Left ventricle myocardium inferior (tissue), 1 donor: ENCODE results near the gene PCDHB12. TPM values are rescaled to one million over a fixed set of nuclear protein-coding genes. Genes with fewer than 3 reads are reported as not detected.

Experiments
- DNase-seq: peaks from one replicate; pipeline ENCODE4 v3.0.0-alpha.2; 2020
- H3K27ac ChIP-seq: fragments of 200-600 bp; replicated peaks from 2 replicates; pipeline ENCODE4 v1.8.0; 2021
- H3K27me3 ChIP-seq: fragments of 200-600 bp; 2 replicates; pipeline ENCODE4 v1.8.0; 2021; ENCODE audit warnings: low read depth
- H3K36me3 ChIP-seq: fragments of 200-600 bp; 2 replicates; pipeline ENCODE4 v1.8.0; 2021
- H3K4me1 ChIP-seq: fragments of 200-600 bp; 2 replicates; pipeline ENCODE4 v1.8.0; 2021
- H3K4me3 ChIP-seq: fragments of 200-600 bp; 2 replicates; pipeline ENCODE4 v1.8.0; 2021; ENCODE audit warnings: mild to moderate bottlenecking, moderate library complexity
- H3K9me3 ChIP-seq: fragments of 200-600 bp; replicated peaks from 2 replicates; pipeline ENCODE4 v1.8.0; 2021
- intact Hi-C: fragments of 100-400 bp; cut with micrococcal nuclease; formaldehyde crosslinking; loops from one replicate; pipeline ENCODE4 v1.11.0; 2022
- total RNA-seq: library from RNA; stranded (reverse); fragmentation: NEBNext Ultra II Directional; extraction: Animal tissue kit (Norgen Biotek cat#: 25700); gene quantifications from one replicate; pipeline ENCODE4 v1.2.1, GENCODE V29; 2021
- TF ChIP-seq, protein P1 (sequence below): fragments of 200-600 bp; IDR thresholded peaks from 2 replicates; pipeline ENCODE4 v1.8.0; 2021; ENCODE audit warnings: antibody characterized with exemption, mild to moderate bottlenecking, borderline replicate concordance
- donor health status: DM: no; HTN: yes; CAD: no; lungs with severe emphysema.

The PCDHB12 gene
- total RNA-seq, 1 donor from 2014 or later = 0.69 TPM

DNA sequence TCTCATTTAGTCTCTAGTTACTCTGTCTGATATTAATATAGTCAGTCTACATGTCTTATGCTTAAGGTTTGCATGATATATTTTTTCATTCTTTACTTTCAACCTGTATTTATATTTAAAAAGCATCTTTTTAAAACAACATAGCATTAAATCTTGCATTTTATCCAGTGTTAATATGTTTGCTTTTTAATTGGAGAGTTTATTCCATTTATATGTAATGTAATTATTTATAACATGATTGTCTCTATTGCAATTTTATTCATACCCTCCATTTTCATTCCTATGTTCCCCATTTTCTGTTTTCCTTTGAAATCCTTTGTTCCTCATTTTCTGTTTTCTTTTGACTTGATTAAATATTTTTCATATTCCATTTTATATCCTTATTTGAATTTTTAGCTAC lies 49.9 kb downstream of the PCDHB12 start:
- H3K4me3 ChIP-seq = no peak overlapping the region
- H3K27ac ChIP-seq = no peak overlapping the region
- no peak for DNase-seq
- peaks cover 70% of the 10 kb centered on the region for H3K36me3 ChIP-seq
- TF ChIP-seq, protein P1, sequence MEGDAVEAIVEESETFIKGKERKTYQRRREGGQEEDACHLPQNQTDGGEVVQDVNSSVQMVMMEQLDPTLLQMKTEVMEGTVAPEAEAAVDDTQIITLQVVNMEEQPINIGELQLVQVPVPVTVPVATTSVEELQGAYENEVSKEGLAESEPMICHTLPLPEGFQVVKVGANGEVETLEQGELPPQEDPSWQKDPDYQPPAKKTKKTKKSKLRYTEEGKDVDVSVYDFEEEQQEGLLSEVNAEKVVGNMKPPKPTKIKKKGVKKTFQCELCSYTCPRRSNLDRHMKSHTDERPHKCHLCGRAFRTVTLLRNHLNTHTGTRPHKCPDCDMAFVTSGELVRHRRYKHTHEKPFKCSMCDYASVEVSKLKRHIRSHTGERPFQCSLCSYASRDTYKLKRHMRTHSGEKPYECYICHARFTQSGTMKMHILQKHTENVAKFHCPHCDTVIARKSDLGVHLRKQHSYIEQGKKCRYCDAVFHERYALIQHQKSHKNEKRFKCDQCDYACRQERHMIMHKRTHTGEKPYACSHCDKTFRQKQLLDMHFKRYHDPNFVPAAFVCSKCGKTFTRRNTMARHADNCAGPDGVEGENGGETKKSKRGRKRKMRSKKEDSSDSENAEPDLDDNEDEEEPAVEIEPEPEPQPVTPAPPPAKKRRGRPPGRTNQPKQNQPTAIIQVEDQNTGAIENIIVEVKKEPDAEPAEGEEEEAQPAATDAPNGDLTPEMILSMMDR = no peak
- H3K27me3 ChIP-seq = no peaks in the 10 kb centered on the region
- H3K9me3 ChIP-seq = peaks cover 100% of the 10 kb centered on the region
- H3K4me1 ChIP-seq = no peaks in the 10 kb centered on the region
- intact Hi-C loops = no loop called here

DNA sequence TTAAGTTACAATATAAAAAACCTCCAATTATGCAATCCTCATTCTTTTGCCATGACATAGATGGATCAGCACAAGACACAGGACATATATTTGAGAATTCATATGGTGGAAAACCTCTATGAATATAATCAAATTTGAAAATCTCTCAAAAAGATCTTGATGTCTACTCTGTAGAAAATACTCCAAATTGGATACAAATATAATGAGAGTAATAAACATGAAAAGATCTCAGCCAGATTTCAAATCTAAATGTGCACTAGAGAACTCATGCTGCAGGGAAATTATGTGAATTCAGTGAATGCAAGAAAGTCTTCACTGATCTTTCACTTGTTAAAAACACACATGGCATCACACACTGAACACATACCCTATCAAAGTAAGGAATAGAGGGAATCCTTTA lies 50.4 kb downstream of the PCDHB12 start:
- H3K4me1 ChIP-seq = no peaks in the 10 kb centered on the region
- H3K36me3 ChIP-seq = peaks cover 75% of the 10 kb centered on the region
- TF ChIP-seq, protein P1 = no peak
- no peak overlapping the region for H3K27ac ChIP-seq
- H3K4me3 ChIP-seq = no peak overlapping the region
- no peak for DNase-seq
- H3K9me3 ChIP-seq = peaks cover 100% of the 10 kb centered on the region
- H3K27me3 ChIP-seq = no peaks in the 10 kb centered on the region
- intact Hi-C loops = no loop called here

DNA sequence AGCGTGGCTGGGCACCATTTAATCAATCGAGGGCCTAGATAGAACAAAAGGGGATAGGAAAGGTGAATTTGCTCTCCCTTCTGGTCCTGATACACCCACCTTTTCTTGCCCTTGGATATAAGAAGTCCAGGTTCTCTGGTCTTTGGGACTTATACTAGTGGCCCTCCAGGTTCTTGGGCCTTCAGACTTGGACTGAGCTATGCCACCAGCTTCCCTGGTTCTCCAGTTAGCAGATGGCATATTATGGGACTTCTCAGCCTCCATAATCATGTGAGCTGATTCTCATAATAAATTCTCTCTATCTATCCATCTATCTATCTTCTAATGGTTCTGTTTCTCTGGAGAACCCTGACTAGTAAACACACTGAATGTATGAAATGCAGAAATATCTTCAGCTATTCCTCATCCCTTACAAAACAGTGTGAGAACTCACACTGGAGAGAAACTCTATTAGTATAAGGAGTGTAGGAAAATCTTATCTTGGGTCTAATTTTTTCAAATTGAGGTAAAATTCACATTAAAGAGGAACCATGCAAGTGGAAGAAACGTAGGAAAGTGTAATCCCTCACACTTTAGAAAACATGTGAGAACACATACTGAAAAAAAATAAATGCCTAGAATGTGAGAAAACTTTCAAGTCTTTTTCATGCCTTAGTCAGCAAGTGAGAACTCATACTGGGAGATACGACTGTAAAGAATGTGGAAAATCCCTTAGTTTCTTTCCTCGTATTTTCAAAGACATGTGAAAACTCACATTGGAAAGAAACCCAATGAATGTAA lies 52.1 kb downstream of the PCDHB12 start:
- intact Hi-C loops = no loop called here
- no peak for DNase-seq
- no peak overlapping the region for H3K4me3 ChIP-seq
- H3K36me3 ChIP-seq = peaks cover 75% of the 10 kb centered on the region
- peaks cover 100% of the 10 kb centered on the region for H3K9me3 ChIP-seq
- H3K4me1 ChIP-seq = no peaks in the 10 kb centered on the region
- H3K27me3 ChIP-seq = no peaks in the 10 kb centered on the region
- no peak overlapping the region for H3K27ac ChIP-seq
- TF ChIP-seq, protein P1 = no peak

DNA sequence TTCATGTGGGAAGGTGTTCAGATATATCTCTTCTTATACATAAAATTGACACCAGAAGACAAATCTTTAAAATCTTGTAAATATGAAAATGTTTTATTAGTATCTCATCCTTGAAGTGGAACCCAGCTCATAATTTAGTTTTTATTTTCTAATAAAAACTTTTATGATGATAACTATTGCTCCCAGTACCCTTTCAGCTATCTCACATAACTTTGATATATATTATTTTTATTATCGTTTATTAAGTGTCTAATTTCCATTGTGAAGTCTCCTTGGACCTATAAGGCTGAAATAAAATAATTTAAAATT lies 52.7 kb downstream of the PCDHB12 start:
- peaks cover 100% of the 10 kb centered on the region for H3K9me3 ChIP-seq
- H3K27me3 ChIP-seq = no peaks in the 10 kb centered on the region
- no peaks in the 10 kb centered on the region for H3K4me1 ChIP-seq
- intact Hi-C loops = no loop called here
- peaks cover 77% of the 10 kb centered on the region for H3K36me3 ChIP-seq
- no peak overlapping the region for H3K27ac ChIP-seq
- TF ChIP-seq, protein P1 = no peak
- H3K4me3 ChIP-seq = no peak overlapping the region
- DNase-seq = no peak

Other genes with a start within 250 kb of the PCDHB12 start
- gene PCDHAC2, start 242.2 kb upstream of the PCDHB12 start, total RNA-seq = 0.36 TPM
- not detected for gene PCDHB1, start 157.3 kb upstream of the PCDHB12 start, total RNA-seq
- gene PCDHB2, start 114.1 kb upstream of the PCDHB12 start, total RNA-seq = 1.1 TPM
- gene PCDHB3, start 108.2 kb upstream of the PCDHB12 start, total RNA-seq = 0.77 TPM
- 0.80 TPM for gene PCDHB4, start 86.9 kb upstream of the PCDHB12 start, total RNA-seq
- gene PCDHB5, start 73.5 kb upstream of the PCDHB12 start, total RNA-seq = 2.3 TPM
- 0.14 TPM for gene PCDHB6, start 58.7 kb upstream of the PCDHB12 start, total RNA-seq
- gene PCDHB7, start 36.1 kb upstream of the PCDHB12 start, total RNA-seq = 0.55 TPM
- 2.1 TPM for gene PCDHB8, start 30.9 kb upstream of the PCDHB12 start, total RNA-seq
- gene PCDHB16, start 26.3 kb upstream of the PCDHB12 start, total RNA-seq = 1.4 TPM
- 1.2 TPM for gene PCDHB9, start 21.6 kb upstream of the PCDHB12 start, total RNA-seq
- gene PCDHB10, start 16.4 kb upstream of the PCDHB12 start, total RNA-seq = 0.63 TPM
- gene PCDHB11, start 9.1 kb upstream of the PCDHB12 start, total RNA-seq = 0.77 TPM
- gene PCDHB13, start 5.2 kb downstream of the PCDHB12 start, total RNA-seq = 2.5 TPM
- 1.9 TPM for gene PCDHB14, start 14.6 kb downstream of the PCDHB12 start, total RNA-seq
- 2.8 TPM for gene PCDHB15, start 36.7 kb downstream of the PCDHB12 start, total RNA-seq
- gene SLC25A2, start 95.3 kb downstream of the PCDHB12 start, total RNA-seq = not detected
- 108 TPM for gene TAF7, start 112.1 kb downstream of the PCDHB12 start, total RNA-seq
- gene PCDHGA1, start 121.8 kb downstream of the PCDHB12 start, total RNA-seq = 3.1 TPM
- gene PCDHGA2, start 130.0 kb downstream of the PCDHB12 start, total RNA-seq = 7.8 TPM
- gene PCDHGA3, start 135.1 kb downstream of the PCDHB12 start, total RNA-seq = 12.2 TPM
- gene PCDHGB1, start 141.4 kb downstream of the PCDHB12 start, total RNA-seq = 5.7 TPM
- gene PCDHGA4, start 146.3 kb downstream of the PCDHB12 start, total RNA-seq = 7.3 TPM
- gene PCDHGB2, start 151.3 kb downstream of the PCDHB12 start, total RNA-seq = 8.8 TPM
- gene PCDHGA5, start 155.4 kb downstream of the PCDHB12 start, total RNA-seq = 4.9 TPM
- 6.3 TPM for gene PCDHGB3, start 161.5 kb downstream of the PCDHB12 start, total RNA-seq
- 5.6 TPM for gene PCDHGA6, start 165.2 kb downstream of the PCDHB12 start, total RNA-seq
- gene PCDHGA7, start 174.0 kb downstream of the PCDHB12 start, total RNA-seq = 5.8 TPM
- 4.2 TPM for gene PCDHGB4, start 179.0 kb downstream of the PCDHB12 start, total RNA-seq
- gene PCDHGA8, start 183.9 kb downstream of the PCDHB12 start, total RNA-seq = 8.5 TPM
- gene PCDHGB5, start 189.2 kb downstream of the PCDHB12 start, total RNA-seq = 6.0 TPM
- 3.9 TPM for gene PCDHGA9, start 194.1 kb downstream of the PCDHB12 start, total RNA-seq
- gene PCDHGB6, start 199.3 kb downstream of the PCDHB12 start, total RNA-seq = 5.0 TPM
- gene PCDHGA10, start 204.3 kb downstream of the PCDHB12 start, total RNA-seq = 5.0 TPM
- 7.9 TPM for gene PCDHGB7, start 209.0 kb downstream of the PCDHB12 start, total RNA-seq
- gene PCDHGA11, start 212.3 kb downstream of the PCDHB12 start, total RNA-seq = 3.8 TPM
- gene PCDHGA12, start 221.8 kb downstream of the PCDHB12 start, total RNA-seq = 4.8 TPM